SU-DHL-6 (cell line): Measurements from ENCODE around the gene TRIM38.

Experiments
- H2AFZ ChIP-seq: fragments of 200-600 bp; sonication (generic); 2 replicates; pipeline ENCODE4 v1.6.1; 2014; ENCODE audit warnings: low read depth, mild to moderate bottlenecking, moderate library complexity, mixed read lengths, antibody characterized with exemption, low read length; ENCODE audit not compliant: severe bottlenecking
- H3F3A ChIP-seq: fragments of 200-600 bp; shearing (Covaris generic); 2 replicates; pipeline ENCODE4 v1.6.0; 2016; ENCODE audit warnings: antibody characterized with exemption, mild to moderate bottlenecking; ENCODE audit not compliant: insufficient read depth
- H3K27ac ChIP-seq: fragments of 200-600 bp; sonication (generic); 2 replicates; pipeline ENCODE4 v1.5.1; 2016; ENCODE audit warnings: low read depth, mild to moderate bottlenecking, low read length, moderate library complexity, mixed read lengths
- H3K27me3 ChIP-seq: fragments of 200-600 bp; sonication (generic), shearing (Covaris generic); 2 replicates; pipeline ENCODE4 v1.6.0; 2014; ENCODE audit warnings: mild to moderate bottlenecking, low read length
- H3K36me3 ChIP-seq: fragments of 200-600 bp; sonication (generic); 2 replicates; pipeline ENCODE4 v1.6.1; 2014; ENCODE audit warnings: mild to moderate bottlenecking, low read length, mixed read lengths
- H3K4me2 ChIP-seq: fragments of 300-600, 200-600 bp; shearing (Covaris generic), sonication (generic); 2 replicates; pipeline ENCODE4 v1.6.0; 2014; ENCODE audit warnings: low read length, low read depth, mild to moderate bottlenecking; ENCODE audit not compliant: poor library complexity, severe bottlenecking
- H3K4me3 ChIP-seq: fragments of 200-600 bp; sonication (generic); 2 replicates; pipeline ENCODE4 v1.5.1; 2014; ENCODE audit warnings: antibody characterized with exemption, low read length, mild to moderate bottlenecking, mixed read lengths; ENCODE audit not compliant: insufficient read depth, poor library complexity, severe bottlenecking
- H3K79me2 ChIP-seq: fragments of 200-600 bp; sonication (generic); 2 replicates; pipeline ENCODE4 v1.6.1; 2014; ENCODE audit warnings: mild to moderate bottlenecking, low read length, moderate library complexity; ENCODE audit not compliant: insufficient read depth
- H3K9ac ChIP-seq: fragments of 200-600 bp; sonication (generic); 2 replicates; pipeline ENCODE4 v1.7.0; 2014; ENCODE audit warnings: mild to moderate bottlenecking, low read length
- H3K9me2 ChIP-seq: fragments of 200-600 bp; sonication (generic); replicated peaks from 2 replicates; pipeline ENCODE4 v1.6.1; 2014; ENCODE audit warnings: low read length; ENCODE audit not compliant: insufficient read depth
- H3K9me3 ChIP-seq: fragments of 200-600 bp; sonication (generic); 2 replicates; pipeline ENCODE4 v1.6.1; 2014; ENCODE audit warnings: low read length, mixed read lengths; ENCODE audit not compliant: insufficient read depth
- H4K20me1 ChIP-seq: fragments of 200-600 bp; sonication (generic); 2 replicates; pipeline ENCODE4 v1.6.1; 2014; ENCODE audit warnings: low read depth, mild to moderate bottlenecking, antibody characterized with exemption, low read length, moderate library complexity, mixed read lengths
- CTCF ChIP-seq: fragments of 200-600 bp; sonication (generic); IDR thresholded peaks from one replicate; pipeline ENCODE4 v1.5.1; 2017; ENCODE audit warnings: antibody characterized with exemption, mild to moderate bottlenecking, low read length, moderate library complexity; ENCODE audit not compliant: insufficient read depth, poor library complexity, severe bottlenecking
- EZH2phosphoT487 ChIP-seq: fragments of 200-600 bp; sonication (generic), shearing (Covaris generic); conservative IDR thresholded peaks from 2 replicates; pipeline ENCODE4 v1.6.1; 2018; ENCODE audit warnings: mild to moderate bottlenecking, antibody characterized with exemption, low read length, moderate library complexity, mixed read lengths

TRIM38 gene

GRCh38 chr6:25954756-25955155, 7.8 kb upstream of the TRIM38 start:
- no peak overlapping the region for H3K4me3 ChIP-seq
- no peaks in the 10 kb centered on the region for H4K20me1 ChIP-seq
- H3K79me2 ChIP-seq: no peaks in the 10 kb centered on the region
- peaks cover 6% of the 10 kb centered on the region; the same call in 1 of the 2 replicates for H3K9me3 ChIP-seq
- H3F3A ChIP-seq: no peaks in the 10 kb centered on the region
- H2AFZ ChIP-seq: no peak overlapping the region
- H3K27ac ChIP-seq: no peak overlapping the region
- H3K4me2 ChIP-seq: no peak overlapping the region
- no peaks in the 10 kb centered on the region for H3K36me3 ChIP-seq
- no peaks in the 10 kb centered on the region for H3K9me2 ChIP-seq
- H3K9ac ChIP-seq: no peak overlapping the region
- no peak for TF ChIP-seq EZH2phosphoT487
- no peak for TF ChIP-seq CTCF
- no peaks in the 10 kb centered on the region for H3K27me3 ChIP-seq

GRCh38 chr6:25956226-25956625, 6.4 kb upstream of the TRIM38 start:
- TF ChIP-seq CTCF (no peak), EZH2phosphoT487 (no peak)
- no peaks in the 10 kb centered on the region for H3K36me3 ChIP-seq
- H2AFZ ChIP-seq: no peak overlapping the region
- no peak overlapping the region for H3K27ac ChIP-seq
- H3K79me2 ChIP-seq: no peaks in the 10 kb centered on the region
- H3K9me2 ChIP-seq: no peaks in the 10 kb centered on the region
- no peaks in the 10 kb centered on the region for H4K20me1 ChIP-seq
- H3K9ac ChIP-seq: no peak overlapping the region
- no peaks in the 10 kb centered on the region for H3K27me3 ChIP-seq
- H3F3A ChIP-seq: no peaks in the 10 kb centered on the region
- H3K4me2 ChIP-seq: no peak overlapping the region
- H3K9me3 ChIP-seq: peaks cover 18% of the 10 kb centered on the region; the same call in 1 of the 2 replicates
- no peak overlapping the region for H3K4me3 ChIP-seq

DNA sequence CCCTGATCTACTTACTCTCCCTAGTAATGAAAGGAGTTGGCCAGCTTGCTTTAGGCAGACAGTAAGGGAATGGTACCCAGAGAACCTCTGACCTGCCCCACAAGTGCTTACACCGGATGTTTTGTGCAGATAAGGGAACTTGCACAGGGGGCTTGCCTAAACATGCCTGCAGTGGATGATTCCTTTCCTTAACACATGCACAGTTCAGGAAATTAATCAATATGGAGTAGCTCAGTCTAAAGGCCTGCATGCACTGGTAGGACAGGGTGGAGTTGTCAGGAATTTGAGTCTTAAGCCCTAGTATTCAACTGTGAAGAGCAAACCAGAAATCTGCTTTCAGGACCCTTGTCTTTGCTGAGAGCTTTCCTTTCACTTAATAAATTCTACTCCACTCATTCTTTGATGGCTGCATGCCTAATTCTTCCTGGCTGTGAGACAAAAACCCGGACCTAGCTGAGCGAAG, 3.9 kb upstream of the TRIM38 start:
- H3K27me3 ChIP-seq: no peaks in the 10 kb centered on the region
- H4K20me1 ChIP-seq: no peaks in the 10 kb centered on the region
- H3K9me3 ChIP-seq: peaks cover 18% of the 10 kb centered on the region; the same call in 1 of the 2 replicates
- no peak overlapping the region for H3K27ac ChIP-seq
- no peaks in the 10 kb centered on the region for H3K9me2 ChIP-seq
- no peak overlapping the region for H3K4me3 ChIP-seq
- H3K9ac ChIP-seq: no peak overlapping the region
- peaks cover 9% of the 10 kb centered on the region for H3F3A ChIP-seq
- H2AFZ ChIP-seq: peak overlapping the region; percentile 0
- peaks cover 8% of the 10 kb centered on the region for H3K79me2 ChIP-seq
- H3K36me3 ChIP-seq: no peaks in the 10 kb centered on the region
- TF ChIP-seq EZH2phosphoT487 (no peak), CTCF (no peak)
- H3K4me2 ChIP-seq: no peak overlapping the region
